ENCODE measurements around the gene DNAJC6. TPM values are rescaled to one million over a fixed set of nuclear protein-coding genes. Genes with fewer than 3 reads are reported as not detected.

Gene DNAJC6
- total RNA-seq, 6 experiments from 2014 or later, result 13.5 to 17.7 (median 15.3) TPM

- no peaks in the 10 kb centered on the region for H3K9me3 Mint-ChIP-seq
- no peaks in the 10 kb centered on the region for H3K4me1 Mint-ChIP-seq (ENCODE audit: low read depth)
- no peak overlapping the region for H3K27ac Mint-ChIP-seq
- no peak overlapping the region for H3K4me3 Mint-ChIP-seq
- no peaks in the 10 kb centered on the region for H3K27me3 Mint-ChIP-seq (ENCODE audit: insufficient read depth)
- DNase-seq, result no peak
- no peak for TF ChIP-seq CTCF (IDR thresholded peaks at IDR 0.05)
- H3K36me3 Mint-ChIP-seq (ENCODE audit: low read depth), result no peaks in the 10 kb centered on the region
Measured at GRCh38 chr1:65330021-65330420, 20.7 kb downstream of the DNAJC6 start.

- no peaks in the 10 kb centered on the region for H3K4me1 Mint-ChIP-seq (ENCODE audit: low read depth)
- no peak for DNase-seq
Measured at GRCh38 chr1:65330822-65331221, 21.5 kb downstream of the DNAJC6 start.

GRCh38 chr1:65332821-65333220 is 23.5 kb downstream of the DNAJC6 start:
- peaks cover 5% of the 10 kb centered on the region; the same call in 1 of the 2 replicates for H3K36me3 Mint-ChIP-seq (ENCODE audit: low read depth)
- no peaks in the 10 kb centered on the region for H3K4me1 Mint-ChIP-seq (ENCODE audit: low read depth)
- no peak for TF ChIP-seq CTCF (IDR thresholded peaks at IDR 0.05)
- DNase-seq, result no peak
- peaks cover 3% of the 10 kb centered on the region; the same call in 1 of the 2 replicates for H3K9me3 Mint-ChIP-seq
- no peak overlapping the region for H3K27ac Mint-ChIP-seq
- H3K27me3 Mint-ChIP-seq (ENCODE audit: insufficient read depth), result no peaks in the 10 kb centered on the region
- H3K4me3 Mint-ChIP-seq, result no peak overlapping the region

More at GRCh38 chr1:65330822-65331221, 21.5 kb downstream of the DNAJC6 start:
- H3K27me3 Mint-ChIP-seq (ENCODE audit: insufficient read depth), result no peaks in the 10 kb centered on the region
- H3K9me3 Mint-ChIP-seq, result no peaks in the 10 kb centered on the region
- H3K27ac Mint-ChIP-seq, result no peak overlapping the region
- no peak for TF ChIP-seq CTCF (IDR thresholded peaks at IDR 0.05)
- H3K36me3 Mint-ChIP-seq (ENCODE audit: low read depth), result peaks cover 5% of the 10 kb centered on the region; the same call in 1 of the 2 replicates
- H3K4me3 Mint-ChIP-seq, result no peak overlapping the region

GRCh38 chr1:65334081-65334480 is 24.7 kb downstream of the DNAJC6 start:
- no peaks in the 10 kb centered on the region for H3K4me1 Mint-ChIP-seq (ENCODE audit: low read depth)
- no peaks in the 10 kb centered on the region for H3K27me3 Mint-ChIP-seq (ENCODE audit: insufficient read depth)
- no peak for TF ChIP-seq CTCF (IDR thresholded peaks at IDR 0.05)
- no peak for DNase-seq
- no peak overlapping the region for H3K4me3 Mint-ChIP-seq
- no peak overlapping the region for H3K27ac Mint-ChIP-seq
- H3K36me3 Mint-ChIP-seq (ENCODE audit: low read depth), result peaks cover 5% of the 10 kb centered on the region; the same call in 1 of the 2 replicates
- H3K9me3 Mint-ChIP-seq, result peaks cover 3% of the 10 kb centered on the region; the same call in 1 of the 2 replicates

- DNase-seq, result peak; percentile 23
- no peak overlapping the region for H3K27ac Mint-ChIP-seq
- no peaks in the 10 kb centered on the region for H3K27me3 Mint-ChIP-seq (ENCODE audit: insufficient read depth)
- peaks cover 3% of the 10 kb centered on the region; the same call in 1 of the 2 replicates for H3K9me3 Mint-ChIP-seq
- peaks cover 24% of the 10 kb centered on the region for H3K4me1 Mint-ChIP-seq (ENCODE audit: low read depth)
- no peak overlapping the region for H3K4me3 Mint-ChIP-seq
- H3K36me3 Mint-ChIP-seq (ENCODE audit: low read depth), result peaks cover 5% of the 10 kb centered on the region; the same call in 1 of the 2 replicates
- TF ChIP-seq CTCF (IDR thresholded peaks at IDR 0.05), result no peak
Measured at GRCh38 chr1:65339866-65340468, 30.6 kb downstream of the DNAJC6 start.
